GM18519 (cell line): ENCODE data around the gene CEP20.

Experiments
- ATAC-seq: cut with Tn5 transposase; IDR thresholded peaks from one replicate; pipeline ENCODE4 v1.9.1; 2021; ENCODE audit warnings: mild to moderate bottlenecking, moderate library complexity; ENCODE audit not compliant: unreplicated experiment, low FRiP score

The CEP20 gene

GRCh38 chr16:15836074-15836473 lies 52.3 kb downstream of the CEP20 start:
- ATAC-seq = no peak

GRCh38 chr16:15835136-15835878 lies 53.1 kb downstream of the CEP20 start:
- no peak for ATAC-seq

- ATAC-seq = no peak
These were observed 53.9 kb downstream of the CEP20 start for GRCh38 chr16:15834502-15834901.

- ATAC-seq = no peak
These were observed 54.9 kb downstream of the CEP20 start for GRCh38 chr16:15833541-15833940.

- ATAC-seq = no peak
These were observed 56.2 kb downstream of the CEP20 start for GRCh38 chr16:15832241-15832640.

GRCh38 chr16:15830832-15831451 lies 57.5 kb downstream of the CEP20 start:
- no peak for ATAC-seq

- ATAC-seq = no peak
These were observed 58.9 kb downstream of the CEP20 start for GRCh38 chr16:15829460-15829859.

GRCh38 chr16:15827709-15828343 lies 60.6 kb downstream of the CEP20 start:
- no peak for ATAC-seq

- no peak for ATAC-seq
These were observed 61.1 kb downstream of the CEP20 start for GRCh38 chr16:15827299-15827698.

GRCh38 chr16:15825750-15826305 lies 62.6 kb downstream of the CEP20 start:
- ATAC-seq = no peak

GRCh38 chr16:15822957-15823356 lies 65.4 kb downstream of the CEP20 start:
- ATAC-seq = no peak

- ATAC-seq = no peak
These were observed 67.6 kb downstream of the CEP20 start for GRCh38 chr16:15820837-15821236.

- ATAC-seq = no peak
These were observed 69.4 kb downstream of the CEP20 start for GRCh38 chr16:15819046-15819445.

GRCh38 chr16:15817446-15817845 lies 71.0 kb downstream of the CEP20 start:
- ATAC-seq = no peak

- no peak for ATAC-seq
These were observed 72.2 kb downstream of the CEP20 start for GRCh38 chr16:15816228-15816627.
